GM19351 (cell line): ENCODE measurements around the gene FGFR4.
A peak's percentile ranks its signal among the peaks of the same experiment; 100 is the strongest.
"Not testable (repeated sequence)": the region's sequence is repeated elsewhere in the genome, so short reads cannot be mapped to it uniquely, and the experiment has no call there.

Experiments used
- ATAC-seq: cut with Tn5 transposase; IDR thresholded peaks from one replicate; pipeline ENCODE4 v1.9.1; 2021; ENCODE audit warnings: mild to moderate bottlenecking, moderate library complexity; ENCODE audit not compliant: unreplicated experiment

FGFR4 gene

DNA sequence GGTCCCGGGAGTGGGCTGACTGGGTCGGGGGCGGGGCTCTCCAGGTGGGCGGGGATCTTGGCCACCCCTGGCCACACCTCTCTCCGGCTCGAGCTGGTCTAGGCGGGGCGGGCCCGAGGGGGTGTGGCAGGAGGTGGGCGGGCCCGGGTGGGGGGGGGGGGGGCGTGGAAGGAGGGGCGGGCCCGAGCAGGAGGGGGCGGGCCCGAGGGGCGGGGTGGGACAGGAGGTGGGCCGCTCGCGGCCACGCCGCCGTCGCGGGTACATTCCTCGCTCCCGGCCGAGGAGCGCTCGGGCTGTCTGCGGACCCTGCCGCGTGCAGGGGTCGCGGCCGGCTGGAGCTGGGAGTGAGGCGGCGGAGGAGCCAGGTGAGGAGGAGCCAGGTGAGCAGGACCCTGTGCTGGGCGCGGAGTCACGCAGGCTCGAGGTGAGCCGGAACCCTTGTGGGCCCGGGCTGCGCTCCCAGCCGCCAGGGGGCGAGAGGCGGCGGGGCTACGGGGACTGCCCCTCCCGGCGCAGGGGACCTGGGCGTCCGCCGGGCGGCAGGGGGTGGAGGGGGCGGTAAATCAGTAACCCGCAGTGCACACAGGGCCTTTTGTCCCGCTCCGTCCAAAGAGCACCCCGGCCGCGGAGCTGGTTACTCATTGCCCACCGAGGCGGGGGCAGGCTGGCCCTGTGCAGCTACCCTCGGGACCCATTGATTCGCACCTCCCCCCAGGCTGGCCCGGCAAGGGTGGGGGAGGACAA is at the start of gene FGFR4:
FGFR4 (plus strand) TSS at position 262 of the 744 bp plus-strand sequence. CDS start 2,688 bp downstream, outside the sequence.
- ATAC-seq = peak; percentile 62

DNA sequence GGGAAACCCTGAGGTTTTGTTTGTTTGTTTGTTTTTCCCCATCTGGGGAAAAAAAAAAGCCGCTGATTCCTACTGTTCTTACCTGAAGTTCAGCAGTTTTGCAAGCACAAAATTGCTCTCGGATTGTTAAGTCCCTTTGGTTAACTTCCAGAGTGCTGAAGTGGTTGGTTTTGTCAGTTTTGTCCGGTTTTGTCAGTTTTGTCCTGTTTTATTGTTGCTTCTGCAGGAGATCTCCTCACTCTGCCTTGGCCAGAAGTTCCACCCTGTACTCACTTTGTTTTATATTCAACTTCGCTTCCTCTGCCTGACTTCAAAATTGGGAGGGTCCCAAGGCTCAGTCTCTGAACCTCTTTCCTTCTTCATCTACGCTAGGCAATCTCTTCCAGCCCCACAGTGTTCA is 49.8 kb upstream of the FGFR4 start:
- no peak for ATAC-seq

DNA sequence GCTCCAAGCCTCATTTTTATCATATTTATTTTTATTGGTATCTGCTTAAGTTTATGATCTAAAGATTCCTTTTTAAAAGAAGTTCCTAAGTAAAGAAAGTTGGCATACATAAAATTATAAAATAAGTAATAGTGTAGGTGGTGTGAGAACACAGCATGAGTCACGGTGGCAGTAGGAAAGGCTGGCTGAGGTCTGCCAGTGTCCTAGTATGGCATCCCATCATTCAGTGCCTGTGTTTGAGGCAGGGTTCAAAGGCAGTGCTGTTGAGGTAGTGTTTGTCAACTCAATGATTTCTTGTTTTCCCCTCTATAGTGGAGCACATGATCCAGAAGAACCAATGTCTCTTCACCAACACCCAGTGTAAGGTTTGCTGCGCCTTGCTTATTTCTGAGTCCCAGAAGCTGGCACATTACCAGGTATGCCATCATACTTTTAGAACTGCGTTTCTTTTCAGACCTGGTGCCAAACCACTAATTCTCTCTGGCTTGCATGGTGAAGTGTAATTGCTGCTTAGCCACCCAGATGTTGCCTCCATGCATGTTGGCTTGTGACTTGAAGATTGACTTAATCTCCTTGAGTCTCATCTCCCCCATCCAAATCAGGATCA is 45.8 kb upstream of the FGFR4 start:
- no peak for ATAC-seq

DNA sequence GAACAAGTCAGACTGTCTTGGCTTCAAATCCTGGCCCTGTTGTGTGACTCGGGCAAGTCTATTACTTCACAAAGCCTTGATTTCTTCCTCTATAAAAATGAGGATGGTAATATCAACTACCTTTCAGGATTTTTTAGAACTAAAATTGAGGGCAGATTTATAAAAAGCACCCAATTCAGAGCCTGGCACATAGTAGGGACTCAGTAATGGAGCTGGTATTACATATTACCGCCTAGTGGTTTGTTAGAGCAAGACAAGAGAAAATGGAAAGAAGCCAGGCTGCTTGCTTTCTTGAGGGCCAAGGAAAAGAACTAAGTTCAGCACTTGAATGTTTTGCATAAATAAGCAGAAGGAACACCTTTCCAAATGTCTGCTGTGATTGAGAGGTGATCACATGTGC is 44.8 kb upstream of the FGFR4 start:
- ATAC-seq = no peak

DNA sequence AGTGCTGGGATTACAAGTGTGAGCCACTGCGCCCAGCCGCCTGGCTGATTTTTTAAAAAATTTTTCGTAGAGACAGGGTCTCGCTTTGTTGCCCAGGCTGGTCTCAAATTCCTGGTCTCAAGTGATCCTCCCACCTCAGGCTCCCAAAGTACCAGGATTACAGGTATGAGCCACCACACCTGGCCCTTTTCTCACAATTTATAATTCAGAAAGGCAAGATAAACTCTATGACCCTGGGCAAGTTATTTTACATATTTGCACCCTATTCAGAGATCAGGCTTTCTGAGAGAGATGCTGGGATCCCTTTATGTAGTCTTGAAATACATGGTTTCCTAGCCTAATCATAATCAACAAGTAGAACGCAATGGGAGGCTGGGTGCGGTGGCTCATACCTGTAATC is 43.6 kb upstream of the FGFR4 start:
- ATAC-seq = no peak

DNA sequence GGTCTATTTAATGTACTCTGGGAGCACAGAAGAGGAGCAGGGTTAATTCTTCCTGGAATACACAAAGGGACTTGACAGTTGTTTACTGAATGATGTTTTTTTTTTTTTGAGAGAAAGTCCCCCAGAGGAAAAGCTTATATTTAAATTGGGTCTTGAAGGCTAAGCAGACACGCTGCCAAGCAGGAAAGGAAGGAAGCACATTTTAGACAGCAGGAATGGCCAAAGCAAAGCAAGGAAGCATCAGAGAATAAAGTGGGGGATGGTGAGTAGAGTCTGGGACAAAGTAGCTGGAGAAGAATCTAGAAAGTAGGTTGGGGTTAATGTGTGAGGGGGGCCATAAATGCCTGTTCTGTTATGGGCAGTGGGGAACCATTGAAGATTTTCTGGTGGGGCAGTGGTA is 42.8 kb upstream of the FGFR4 start:
- ATAC-seq = no peak

DNA sequence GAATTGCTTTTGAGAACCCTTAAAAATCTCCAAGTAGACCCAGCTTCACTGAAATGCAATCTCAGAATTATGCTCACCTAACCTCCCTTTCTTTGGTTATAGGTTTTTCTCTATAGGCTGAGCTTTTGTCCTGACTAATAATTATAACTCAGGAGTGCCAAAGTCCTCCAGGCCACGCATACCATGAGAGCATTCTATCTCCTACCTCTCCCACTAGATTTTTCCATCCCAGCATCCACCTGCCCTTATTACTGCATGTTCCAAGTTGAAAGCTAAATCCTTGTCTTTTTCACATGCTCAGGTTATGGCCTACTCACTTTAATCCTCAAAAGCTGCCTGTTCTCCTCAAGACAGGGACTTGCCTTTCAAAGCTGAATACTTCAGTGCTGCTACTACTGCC is 42.1 kb upstream of the FGFR4 start:
- no peak for ATAC-seq

DNA sequence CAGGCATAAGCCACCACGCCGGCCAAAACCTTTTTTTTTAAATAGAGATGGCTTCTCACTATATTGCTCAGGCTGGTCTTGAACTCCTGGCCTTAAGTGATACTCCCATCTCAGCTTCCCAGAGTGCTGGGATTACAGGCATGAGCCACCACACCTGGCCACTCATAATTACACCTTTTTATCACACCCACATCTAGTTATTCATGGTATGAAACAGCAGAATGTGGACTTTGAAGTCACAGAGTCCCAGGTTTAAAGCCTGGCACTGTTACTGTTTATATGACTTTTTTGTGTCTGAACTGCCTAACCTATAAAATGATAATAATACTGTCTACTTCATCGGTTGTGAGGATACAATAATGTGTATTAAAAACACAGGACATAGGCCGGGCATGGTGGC is 41.1 kb upstream of the FGFR4 start:
- no peak for ATAC-seq

DNA sequence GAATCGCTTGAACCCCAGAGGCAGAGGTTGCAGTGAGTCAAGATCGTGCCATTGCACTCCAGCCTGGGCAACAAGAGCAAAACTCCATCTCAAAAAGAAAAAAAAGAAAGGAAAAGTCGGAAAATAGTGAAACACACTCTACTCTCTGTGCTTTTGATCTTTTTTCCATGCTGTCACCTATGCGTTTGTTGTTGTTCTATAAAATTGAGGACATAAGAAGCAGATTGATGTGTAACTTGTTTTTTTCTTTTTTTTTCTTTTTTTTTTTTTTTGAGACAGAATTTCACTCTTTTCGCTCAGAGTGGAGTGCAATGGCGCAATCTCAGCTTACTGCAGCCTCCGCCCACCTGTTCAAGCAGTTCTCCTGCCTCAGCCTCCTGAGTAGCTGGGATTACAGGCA is 38.2 kb upstream of the FGFR4 start:
- ATAC-seq = not testable (repeated sequence)

DNA sequence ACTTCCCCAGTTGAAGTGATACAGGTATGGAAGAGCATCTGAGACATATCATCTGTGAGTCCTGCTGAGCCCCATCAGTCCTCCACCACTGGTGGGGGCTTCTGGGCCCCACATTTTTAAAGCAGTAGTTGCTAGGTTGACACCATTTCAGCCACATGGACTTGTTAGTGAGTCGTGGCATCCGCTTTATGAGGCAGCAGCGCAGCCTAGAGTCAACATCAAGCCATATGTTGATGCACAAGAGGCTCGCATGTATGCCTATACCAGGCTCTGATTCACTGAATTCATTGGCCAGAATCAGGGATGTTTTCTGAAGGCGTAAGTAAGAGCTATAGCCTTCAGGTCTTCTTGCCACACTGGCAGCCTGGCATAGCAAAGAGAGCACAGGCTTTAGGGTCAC is 37.4 kb upstream of the FGFR4 start:
- ATAC-seq = no peak

DNA sequence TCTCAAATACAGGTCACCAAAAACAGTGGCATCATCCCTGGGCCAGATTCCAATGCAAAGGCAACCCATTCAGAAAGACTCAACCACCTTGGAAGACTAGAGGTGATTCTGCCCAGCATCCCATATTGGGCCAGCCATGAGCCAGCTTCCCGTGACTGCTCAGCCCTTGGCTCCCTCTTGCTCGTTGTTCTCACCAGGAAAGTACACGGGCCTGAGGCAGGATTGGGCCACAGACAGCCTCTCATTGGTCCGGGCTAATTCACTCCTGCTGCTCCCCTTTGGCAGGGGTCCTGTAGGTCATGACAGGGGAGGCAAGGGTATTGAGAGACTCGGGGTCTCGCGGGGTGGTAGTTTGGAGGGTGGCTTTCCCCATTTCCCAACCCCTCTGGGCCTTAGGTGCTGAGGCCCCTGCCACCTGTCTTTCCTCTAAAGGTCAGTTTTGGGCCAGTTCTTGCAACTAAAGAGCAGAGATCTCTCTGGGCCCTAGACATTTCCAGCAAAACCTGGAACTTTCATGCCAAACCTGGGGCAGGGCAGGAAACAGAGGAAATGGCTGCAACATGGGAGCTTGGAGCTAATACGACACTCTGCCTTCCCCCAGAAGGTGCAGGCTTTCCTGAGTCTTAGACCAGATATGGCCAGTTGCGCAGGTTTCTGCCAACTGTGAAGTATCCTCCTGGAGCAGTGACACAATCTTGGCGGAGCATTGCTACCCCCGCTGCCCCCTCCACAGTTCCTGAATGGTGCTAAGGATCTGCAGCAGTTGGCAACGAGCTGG is 22.0 kb upstream of the FGFR4 start:
- no peak for ATAC-seq

DNA sequence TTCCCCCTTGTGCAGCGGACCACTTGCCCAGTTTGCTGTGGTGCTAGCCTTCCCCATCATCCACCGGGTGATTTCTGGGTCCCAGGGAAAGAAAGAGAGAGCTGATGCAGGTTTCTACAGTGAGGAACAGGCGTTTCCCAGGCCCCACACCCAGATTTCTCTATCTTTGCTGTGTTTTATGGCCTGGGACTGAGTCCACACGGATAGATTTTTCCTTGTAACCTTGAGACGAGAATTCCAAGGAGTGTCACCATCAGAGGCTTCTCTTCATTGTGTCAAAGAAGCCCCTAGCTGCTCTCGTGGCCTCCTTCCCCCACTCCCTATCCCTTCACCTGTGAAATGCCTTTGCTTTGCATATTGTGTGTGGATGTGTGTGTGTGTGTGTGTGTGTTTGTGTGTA is 21.2 kb upstream of the FGFR4 start:
- ATAC-seq = no peak

DNA sequence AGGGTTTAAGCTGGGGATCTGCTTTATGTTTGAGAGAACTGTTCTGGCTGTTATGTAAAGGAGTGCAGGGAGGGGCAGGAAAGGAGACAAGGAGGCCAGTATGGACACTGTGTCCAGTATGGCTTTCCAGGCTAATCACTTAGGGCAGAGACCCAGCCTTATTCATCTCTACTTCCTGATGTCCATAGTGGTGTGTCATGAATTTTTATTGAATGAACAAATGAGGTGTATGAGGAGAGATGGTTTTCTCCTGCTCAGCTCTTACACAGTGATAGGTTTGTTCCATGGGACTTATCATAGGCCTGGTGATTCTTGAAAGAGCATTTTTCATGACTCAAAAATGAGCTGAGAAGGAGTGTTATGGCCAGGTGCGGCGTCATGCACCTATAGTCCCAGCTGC is 20.5 kb upstream of the FGFR4 start:
- no peak for ATAC-seq

DNA sequence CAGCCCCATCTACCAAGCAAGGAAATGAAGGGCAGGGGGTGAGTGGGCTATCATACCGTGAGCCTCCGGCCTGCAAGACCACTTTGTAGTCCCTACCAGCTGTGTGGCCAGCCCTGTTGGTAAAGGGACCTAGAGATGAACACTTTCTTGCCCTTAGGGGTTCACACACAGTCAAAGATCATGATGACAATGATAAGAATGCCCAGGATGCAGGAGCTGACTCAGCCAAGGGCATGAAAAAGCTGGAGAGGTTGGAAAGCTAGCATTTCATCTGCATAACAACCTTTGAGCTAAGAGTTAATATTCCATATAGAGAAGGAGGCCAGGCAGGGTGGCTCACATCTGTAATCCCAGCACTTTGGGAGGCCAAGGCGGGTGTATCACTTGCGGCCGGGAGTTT is 19.2 kb upstream of the FGFR4 start:
- no peak for ATAC-seq

DNA sequence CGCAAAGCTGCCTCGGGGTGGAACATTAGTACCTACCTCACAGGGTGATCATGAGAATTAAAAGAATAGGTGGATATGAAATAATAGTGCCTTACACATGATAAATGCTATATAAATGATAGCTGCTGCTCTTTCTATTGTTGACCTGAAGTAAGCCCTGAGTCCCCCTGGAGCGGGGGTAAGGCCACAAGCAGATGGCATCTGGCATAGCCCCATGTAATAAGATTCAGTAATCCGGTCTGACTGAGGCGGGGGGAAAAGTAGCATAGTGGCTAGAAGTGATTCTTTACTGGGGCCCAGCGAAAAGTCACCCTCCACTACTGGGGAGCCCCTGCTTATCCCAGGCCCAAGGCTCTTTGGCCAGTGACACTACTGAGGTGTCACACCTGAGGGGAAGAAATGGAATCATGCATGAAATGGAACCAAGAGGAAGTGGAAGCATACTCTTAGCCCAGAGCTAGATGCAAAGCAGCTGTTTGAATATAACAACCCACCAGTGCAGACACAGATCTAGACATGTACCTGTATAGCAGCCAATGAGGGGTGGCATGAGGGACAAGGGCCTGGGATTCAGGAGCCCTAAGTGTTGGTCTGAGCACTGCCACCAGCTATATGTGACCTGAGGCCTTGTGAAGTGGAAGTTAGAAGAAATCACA is 16.1 kb upstream of the FGFR4 start:
- ATAC-seq = no peak

DNA sequence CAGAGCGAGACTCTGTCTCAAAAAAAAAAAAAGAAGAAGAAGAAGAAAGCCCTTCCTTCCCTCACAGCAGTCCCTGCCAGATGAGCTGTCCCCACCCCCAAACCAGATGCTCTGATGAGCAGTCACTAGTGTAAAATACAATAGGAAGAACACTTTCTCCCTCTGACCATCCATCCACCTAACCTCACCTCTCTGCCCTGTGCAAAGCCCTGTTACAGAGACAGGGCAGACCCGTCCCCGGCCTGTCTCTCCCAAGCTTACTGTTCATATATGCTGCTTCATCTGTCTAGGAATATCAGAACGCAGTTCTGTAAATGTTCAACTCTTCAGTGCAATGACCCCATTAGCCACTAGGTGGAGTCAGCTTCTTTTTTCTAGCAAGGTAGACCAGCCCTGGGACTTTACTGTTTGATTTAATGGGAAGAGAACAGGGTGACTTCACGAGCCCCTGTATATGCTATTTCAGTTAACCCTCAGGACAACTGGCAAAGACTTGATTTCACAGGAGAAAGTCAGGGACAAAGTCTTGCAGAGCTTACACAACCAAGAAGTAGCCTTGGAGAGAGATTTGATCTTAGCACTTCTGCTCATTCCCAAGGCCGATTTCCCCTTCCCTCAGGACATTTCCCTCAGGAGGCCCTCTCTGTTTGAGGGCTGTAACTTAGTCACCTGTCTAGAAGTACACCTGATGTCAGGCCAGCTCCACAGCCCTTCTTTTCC is 14.9 kb upstream of the FGFR4 start:
- peak; percentile 77 for ATAC-seq

DNA sequence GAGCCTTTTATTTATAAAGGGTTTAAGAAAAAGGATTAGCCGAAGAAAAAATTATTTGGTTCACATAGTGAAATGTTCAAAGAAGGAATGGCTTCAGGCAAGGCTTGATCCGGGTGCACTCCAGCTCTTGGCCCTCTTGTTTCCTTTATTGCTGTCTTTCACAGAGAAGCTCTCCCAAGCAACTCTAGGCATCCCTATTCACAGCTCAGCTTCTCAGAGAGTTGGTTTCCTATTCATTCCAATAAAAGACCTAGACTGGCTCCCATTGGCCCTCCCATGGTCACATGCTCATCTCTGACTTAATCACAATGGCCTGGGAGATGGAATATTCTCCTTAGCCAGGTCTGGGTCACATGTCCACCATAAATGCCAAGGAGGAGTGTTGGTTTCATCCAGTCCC is 9.4 kb upstream of the FGFR4 start:
- ATAC-seq = no peak

DNA sequence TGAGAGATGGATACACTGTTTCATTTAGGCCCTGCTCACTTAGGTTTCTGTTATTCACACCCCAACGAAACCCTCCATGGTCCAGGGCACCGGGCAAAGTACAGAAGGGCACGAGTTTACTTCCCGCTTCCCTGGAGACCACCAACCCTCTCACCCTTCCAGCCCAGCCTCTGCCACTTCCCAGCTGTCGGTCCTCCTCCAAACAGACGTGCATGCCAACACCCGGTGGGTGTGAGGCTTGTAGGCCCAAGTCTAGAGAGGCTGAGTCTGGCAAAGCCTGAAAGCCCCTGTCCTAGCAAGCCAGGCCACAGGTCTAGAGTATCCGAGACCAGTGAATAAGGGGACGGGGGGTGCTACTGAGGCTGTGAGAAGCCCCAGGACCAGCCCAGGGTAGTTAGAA is 7.1 kb upstream of the FGFR4 start:
- no peak for ATAC-seq

DNA sequence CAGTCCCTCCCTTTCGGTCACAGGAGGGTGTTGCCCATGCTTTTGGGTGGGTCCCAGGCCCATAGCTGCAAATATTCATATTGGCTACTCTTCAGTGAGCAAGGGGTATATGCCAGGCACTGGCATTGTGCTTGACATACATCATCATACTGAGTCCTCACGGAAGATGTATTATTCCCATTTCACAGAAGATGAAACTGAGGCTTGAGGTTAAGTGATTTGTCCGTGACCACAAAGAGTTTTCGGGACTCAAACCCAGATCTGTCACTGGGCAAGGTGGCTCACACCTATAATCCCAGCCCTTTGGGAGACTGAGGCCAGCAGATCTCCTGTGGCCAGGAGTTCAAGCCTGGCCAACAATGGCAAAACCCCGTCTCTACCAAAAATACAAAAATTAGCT is 6.5 kb upstream of the FGFR4 start:
- ATAC-seq = no peak

DNA sequence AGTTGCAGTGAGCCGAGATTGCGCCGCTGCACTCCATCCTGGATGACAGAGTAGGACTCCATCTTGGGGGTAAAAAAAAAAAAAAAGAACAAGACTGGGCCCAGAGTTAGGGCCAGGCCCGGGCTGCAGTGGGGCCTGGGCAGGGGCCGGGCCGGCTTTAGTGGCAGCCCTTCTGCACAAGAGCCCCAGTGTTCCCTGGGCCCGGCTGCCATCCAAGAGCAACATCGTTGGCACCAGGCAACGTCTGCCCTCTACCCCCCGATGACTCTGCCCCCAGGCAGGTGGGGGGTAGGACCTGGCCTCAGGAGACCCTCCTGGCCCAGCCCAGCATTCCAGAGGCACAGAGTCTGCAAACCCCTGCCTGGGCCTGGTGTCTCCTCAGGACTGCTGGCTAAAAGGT is 4.9 kb upstream of the FGFR4 start:
- ATAC-seq = no peak

DNA sequence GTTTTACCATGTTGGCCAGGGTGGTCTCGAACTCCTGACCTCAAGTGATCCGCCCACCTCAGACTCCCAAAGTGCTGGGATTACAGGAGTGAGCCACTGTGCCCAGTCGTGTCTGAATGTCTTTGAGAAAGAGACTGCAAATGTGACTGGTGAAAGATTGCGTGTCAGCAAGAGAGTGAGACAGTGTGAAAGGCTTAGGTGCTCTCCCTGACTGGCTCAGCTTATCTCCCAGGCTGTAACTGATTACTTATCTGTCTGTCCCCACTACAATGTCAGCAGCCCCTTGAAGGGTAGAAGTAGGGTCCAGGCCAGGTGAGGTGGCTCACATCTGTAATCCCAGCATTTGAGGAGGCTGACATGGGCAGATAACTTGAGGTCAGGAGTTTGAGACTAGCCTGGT is 3.4 kb upstream of the FGFR4 start:
- no peak for ATAC-seq
